ENCODE results near the gene TMEM145. TPM values are rescaled to one million over a fixed set of nuclear protein-coding genes. Genes with fewer than 3 reads are reported as not detected.
"Not testable (repeated sequence)": the region's sequence is repeated elsewhere in the genome, so short reads cannot be mapped to it uniquely, and the experiment has no call there.

Gene TMEM145
- under 1 TPM in 3 of 6 experiments, not detected in 3; 0.10 to 0.16 (median 0.12) TPM for total RNA-seq
- long read RNA-seq, result 0 reads

- H3K36me3 ChIP-seq, result no peaks in the 10 kb centered on the region
- H3K4me3 ChIP-seq, result peak within 1 kb of the TSS; percentile 18 to 38 (median 31)
- DNase-seq, result no peak
- H3K4me1 ChIP-seq, result peaks cover 0 to 6% (median 0%) of the 10 kb centered on the region in 4 donors
- TF ChIP-seq POLR2A (IDR thresholded peaks at IDR 0.05), result no peak
- TF ChIP-seq CTCF (IDR thresholded peaks at IDR 0.05), result no peak
- WGBS (ENCODE audit: insufficient coverage, low coverage, low lambda C conversion rate, missing lambda C conversion rate), result under 1% methylated on average over 25 of the region's 67 CpGs
- no peak within 1 kb of the TSS for H3K27ac ChIP-seq
- peak; percentile 59 to 72 (median 66) for ATAC-seq
- H3K9me3 ChIP-seq, result no peaks in the 10 kb centered on the region
- H3K27me3 ChIP-seq, result no peaks in the 10 kb centered on the region
- intact Hi-C loops (cut with DNase I), result no loop called here
These were observed at the start of gene TMEM145 for GRCh38 chr19:42313096-42313839. TMEM145 (plus strand) TSS chr19:42313309; CDS start chr19:42313377, 68 bp downstream.

- H3K27ac ChIP-seq; H3K27me3 ChIP-seq; H3K9me3 ChIP-seq; H3K4me3 ChIP-seq; ATAC-seq; intact Hi-C loops (cut with DNase I); DNase-seq; H3K4me1 ChIP-seq; H3K36me3 ChIP-seq: not testable (repeated sequence)
- 85% methylated on average over 4 of the region's 4 CpGs for WGBS (ENCODE audit: insufficient coverage, low coverage, low lambda C conversion rate, missing lambda C conversion rate)
These were observed 47.0 kb upstream of the TMEM145 start for GRCh38 chr19:42266105-42266504.

GRCh38 chr19:42266928-42267603, 46.0 kb upstream of the TMEM145 start:
- not testable (repeated sequence) for H3K9me3 ChIP-seq
- 92% methylated on average over 25 of the region's 25 CpGs for WGBS (ENCODE audit: insufficient coverage, low coverage, low lambda C conversion rate, missing lambda C conversion rate)
- H3K4me1 ChIP-seq, result peaks cover 0 to 11% (median 2%) of the 10 kb centered on the region in 4 donors

GRCh38 chr19:42267644-42268141, 45.4 kb upstream of the TMEM145 start:
- TF ChIP-seq CTCF (IDR thresholded peaks at IDR 0.05), result no peak
- TF ChIP-seq POLR2A (IDR thresholded peaks at IDR 0.05), result no peak
- Histone ChIP-seq H3K36me3 (peaks cover 0 to 7% (median 2%) of the 10 kb centered on the region in 4 donors), H3K27me3 (no peaks in the 10 kb centered on the region), H3K4me3 (peak overlapping the region; percentile 16 to 68 (median 66)), H3K9me3 (no peaks in the 10 kb centered on the region), H3K27ac (peak overlapping the region; percentile 99 to 100 (median 100)), H3K4me1 (peaks cover 0 to 11% (median 2%) of the 10 kb centered on the region in 4 donors)
- WGBS (ENCODE audit: insufficient coverage, low coverage, low lambda C conversion rate, missing lambda C conversion rate), result 11% methylated on average over 11 of the region's 13 CpGs
- ATAC-seq (no peak), DNase-seq (peak in 1 of 3 donors; percentile 62)
- intact Hi-C loops (cut with DNase I), result no loop called here

More at GRCh38 chr19:42266928-42267603, 46.0 kb upstream of the TMEM145 start:
- H3K4me3 ChIP-seq; DNase-seq; H3K27me3 ChIP-seq; intact Hi-C loops (cut with DNase I); ATAC-seq; H3K36me3 ChIP-seq: not testable (repeated sequence)
- H3K27ac ChIP-seq, result peak overlapping the region in 1 of 3 donors; percentile 100

- peak overlapping the region; percentile 63 to 68 (median 66) for H3K4me3 ChIP-seq
- peaks cover 0 to 11% (median 2%) of the 10 kb centered on the region in 4 donors for H3K4me1 ChIP-seq
- TF ChIP-seq POLR2A (IDR thresholded peaks at IDR 0.05), result peak; percentile 93
- TF ChIP-seq CTCF (IDR thresholded peaks at IDR 0.05), result no peak
- intact Hi-C loops (cut with DNase I), result no loop called here
- H3K27me3 ChIP-seq, result no peaks in the 10 kb centered on the region
- DNase-seq (peak; percentile 98 to 100 (median 99)), ATAC-seq (peak; percentile 70 to 80 (median 77))
- H3K27ac ChIP-seq, result peak overlapping the region; percentile 99 to 100 (median 100)
- WGBS (ENCODE audit: insufficient coverage, low coverage, low lambda C conversion rate, missing lambda C conversion rate), result 0% methylated on average over 23 of the region's 46 CpGs
- H3K9me3 ChIP-seq, result no peaks in the 10 kb centered on the region
- peaks cover 0 to 13% (median 5%) of the 10 kb centered on the region in 4 donors for H3K36me3 ChIP-seq
These were observed 44.9 kb upstream of the TMEM145 start for GRCh38 chr19:42268142-42268703.
